H1 (cell line): ENCODE measurements around the gene TBC1D12. TPM values are rescaled to one million over a fixed set of nuclear protein-coding genes. Genes with fewer than 3 reads are reported as not detected.

ENCODE experiments used
- CTCF ChIA-PET: fragments of 300-600 bp; sonication (Branson Sonifier 250); formaldehyde crosslinking; loops from one replicate; lab custom pipeline; 2021; ENCODE audit not compliant: partially characterized antibody; lab: Charles Lee
- POLR2A ChIA-PET: fragments of 300-600 bp; sonication (Branson Sonifier 250); formaldehyde crosslinking; loops from one replicate; lab custom pipeline; 2021; ENCODE audit warnings: inconsistent platforms; ENCODE audit not compliant: partially characterized antibody; lab: Charles Lee
- DNase-seq, 2 experiments: peaks; one replicate each; pipeline versions ENCODE4 v3.0.0 to v3.0.0-alpha.2; 2010 to 2022; ENCODE audit warnings: low spot score in 2 of 2, low read depth in 1 of 2, mixed read lengths in 1 of 2
- FAIRE-seq: peaks from 2 replicates; lab custom pipeline; 2011; peaks lifted over from hg19 to GRCh38; lab: Jason Lieb, UNC
- H2AFZ ChIP-seq: 2 replicates; pipeline ENCODE4 v1.8.1; 2012; ENCODE audit warnings: low read length, inconsistent platforms
- H2AK5ac ChIP-seq: 2 replicates; pipeline ENCODE4 v1.6.1; 2013; ENCODE audit warnings: low read depth, low read length
- H2BK120ac ChIP-seq: replicated peaks from 2 replicates; pipeline ENCODE3; 2013; ENCODE audit warnings: low read depth, low read length, inconsistent platforms
- H2BK12ac ChIP-seq: 2 replicates; pipeline ENCODE4 v1.6.1; 2013; ENCODE audit warnings: low read depth, low read length
- H2BK15ac ChIP-seq: 2 replicates; pipeline ENCODE4 v1.6.1; 2013; ENCODE audit warnings: low read length
- H2BK20ac ChIP-seq: 2 replicates; pipeline ENCODE4 v1.6.1; 2013; ENCODE audit warnings: low read length
- H2BK5ac ChIP-seq: 2 replicates; pipeline ENCODE4 v1.6.1; 2013; ENCODE audit warnings: low read depth, low read length
- H3K14ac ChIP-seq: 2 replicates; pipeline ENCODE4 v1.6.1; 2013; ENCODE audit warnings: inconsistent platforms; ENCODE audit not compliant: insufficient read length
- H3K18ac ChIP-seq: 2 replicates; pipeline ENCODE4 v1.6.1; 2013; ENCODE audit warnings: low read length; ENCODE audit errors: extremely low read depth
- H3K23ac ChIP-seq: 2 replicates; pipeline ENCODE4 v1.6.1; 2013; ENCODE audit warnings: inconsistent platforms; ENCODE audit not compliant: insufficient read length
- H3K23me2 ChIP-seq: 2 replicates; pipeline ENCODE4 v1.6.1; 2013; ENCODE audit warnings: low read depth, low read length
- H3K27ac ChIP-seq: 2 replicates; pipeline ENCODE4 v1.6.1; 2011; ENCODE audit warnings: low read depth, low read length, inconsistent platforms
- H3K27me3 ChIP-seq, 4 experiments: replicated peaks in 1 of 4; 1 replicate in 1 of 4; 2 replicates in 3 of 4; pipeline versions ENCODE4 v1.6.1 to v1.8.1; 2011 to 2013; ENCODE audit warnings: low read length in 3 of 4, mild to moderate bottlenecking in 3 of 4, inconsistent platforms in 2 of 4, mixed read lengths in 2 of 4, moderate library complexity in 1 of 4; ENCODE audit not compliant: control insufficient read depth in 3 of 4, insufficient read depth in 3 of 4; ENCODE audit errors: extremely low read depth in 1 of 4
- H3K36me3 ChIP-seq, 4 experiments: 2 replicates each; pipeline versions ENCODE4 v1.6.1 to v1.8.1; 2011 to 2013; ENCODE audit warnings: mild to moderate bottlenecking in 4 of 4, low read length in 3 of 4, moderate library complexity in 2 of 4, control low read depth in 1 of 4, inconsistent platforms in 1 of 4; ENCODE audit not compliant: insufficient read depth in 4 of 4, control insufficient read depth in 2 of 4
- H3K4ac ChIP-seq: replicated peaks from 2 replicates; pipeline ENCODE3; 2013; ENCODE audit warnings: low read length, low read depth, mixed read lengths, inconsistent platforms; ENCODE audit not compliant: insufficient read length
- H3K4me1 ChIP-seq, 4 experiments: replicated peaks in 1 of 4; 1 replicate in 1 of 4; 2 replicates in 3 of 4; pipeline versions ENCODE4 v1.6.1 to v1.8.1; 2011 to 2013; ENCODE audit warnings: low read length in 3 of 4, inconsistent platforms in 2 of 4, mixed read lengths in 1 of 4; ENCODE audit not compliant: insufficient read depth in 4 of 4, control insufficient read depth in 3 of 4
- H3K4me2 ChIP-seq, 2 experiments: 2 replicates each; pipeline versions ENCODE4 v1.6.1 to v1.8.1; 2011 to 2013; ENCODE audit warnings: low read depth in 2 of 2, low read length in 2 of 2, control low read depth in 1 of 2, inconsistent platforms in 1 of 2, mild to moderate bottlenecking in 1 of 2; ENCODE audit not compliant: insufficient read depth in 1 of 2
- H3K4me3 ChIP-seq, 4 experiments: fragments of 200-600, 300-600 bp in 1 of 4; sonication (generic), shearing (Covaris generic), sonication (Bioruptor Twin) in 1 of 4; 2 replicates each; pipeline versions ENCODE4 v1.5.1 to v1.8.1; 2011 to 2016; ENCODE audit warnings: low read length in 4 of 4, low read depth in 3 of 4, control low read depth in 2 of 4, inconsistent platforms in 2 of 4, mild to moderate bottlenecking in 2 of 4, mixed read lengths in 1 of 4, moderate library complexity in 1 of 4; ENCODE audit not compliant: insufficient read depth in 2 of 4; ENCODE audit errors: extremely low read depth in 1 of 4
- H3K56ac ChIP-seq: replicated peaks from 2 replicates; pipeline ENCODE3; 2013; ENCODE audit warnings: low read depth, mild to moderate bottlenecking, mixed read lengths, low read length, inconsistent platforms; ENCODE audit not compliant: insufficient read length
- H3K79me1 ChIP-seq: 2 replicates; pipeline ENCODE4 v1.6.1; 2013; ENCODE audit warnings: low read depth, low read length, control low read depth
- H3K79me2 ChIP-seq, 2 experiments: 2 replicates each; pipeline versions ENCODE4 v1.6.1 to v1.8.1; 2012 to 2013; ENCODE audit warnings: low read length in 2 of 2, mild to moderate bottlenecking in 2 of 2, inconsistent platforms in 1 of 2; ENCODE audit not compliant: insufficient read depth in 2 of 2, control insufficient read depth in 1 of 2
- H3K9ac ChIP-seq, 4 experiments: replicated peaks in 1 of 4; 1 replicate in 1 of 4; 2 replicates in 3 of 4; pipeline versions ENCODE4 v1.6.1 to v1.8.1; 2011 to 2013; ENCODE audit warnings: low read depth in 3 of 4, low read length in 3 of 4, control low read depth in 2 of 4, mild to moderate bottlenecking in 2 of 4, moderate library complexity in 2 of 4, inconsistent platforms in 1 of 4; ENCODE audit errors: extremely low read depth in 1 of 4
- H3K9me3 ChIP-seq, 2 experiments: 2 replicates each; pipeline versions ENCODE4 v1.6.1 to v1.8.1; 2012 to 2013; ENCODE audit warnings: mild to moderate bottlenecking in 2 of 2, moderate library complexity in 2 of 2, control low read depth in 1 of 2, inconsistent platforms in 1 of 2, low read depth in 1 of 2, low read length in 1 of 2, mixed read lengths in 1 of 2; ENCODE audit not compliant: insufficient read depth in 2 of 2
- H4K20me1 ChIP-seq, 2 experiments: replicated peaks in 1 of 2; 2 replicates each; pipeline versions ENCODE3 to v1.8.1; 2011 to 2013; ENCODE audit warnings: inconsistent platforms in 2 of 2, low read length in 2 of 2, mild to moderate bottlenecking in 1 of 2; ENCODE audit not compliant: insufficient read depth in 2 of 2, control insufficient read depth in 1 of 2
- H4K5ac ChIP-seq: 2 replicates; pipeline ENCODE4 v1.6.1; 2013; ENCODE audit warnings: low read length, low read depth, mixed read lengths, inconsistent platforms; ENCODE audit not compliant: insufficient read length
- H4K8ac ChIP-seq: 2 replicates; pipeline ENCODE4 v1.8.0; 2013; ENCODE audit warnings: mild to moderate bottlenecking, moderate library complexity, low read length, inconsistent platforms; ENCODE audit not compliant: insufficient read depth; ENCODE audit errors: extremely low read depth
- H4K91ac ChIP-seq: replicated peaks from 2 replicates; pipeline ENCODE3; 2013; ENCODE audit warnings: low read length, mixed read lengths, inconsistent platforms; ENCODE audit not compliant: insufficient read length
- ASH2L ChIP-seq: fragments of 200-600, 300-600 bp; sonication (generic); IDR thresholded peaks from one replicate; pipeline ENCODE4 v1.7.1; 2017; ENCODE audit warnings: low read length
- CREB1 ChIP-seq: IDR thresholded peaks from 2 replicates; pipeline ENCODE4 v1.6.1; 2012; ENCODE audit warnings: inconsistent platforms
- CTBP2 ChIP-seq: IDR thresholded peaks from 2 replicates; pipeline ENCODE4 v1.7.0; 2011; ENCODE audit warnings: borderline replicate concordance, mild to moderate bottlenecking, moderate library complexity, mixed read lengths, low read length; ENCODE audit not compliant: insufficient read depth, insufficient read length
- HDAC2 ChIP-seq, 2 experiments: fragments of 300-600 bp in 1 of 2; sonication (generic) in 1 of 2; IDR thresholded peaks; 2 replicates each; pipeline ENCODE4 v1.6.1; 2011 to 2012; ENCODE audit warnings: low read depth in 2 of 2, low read length in 2 of 2, mild to moderate bottlenecking in 2 of 2, moderate library complexity in 2 of 2, borderline replicate concordance in 1 of 2, inconsistent platforms in 1 of 2
- NRF1 ChIP-seq: IDR thresholded peaks from 2 replicates; pipeline ENCODE4 v1.6.1; 2011; ENCODE audit warnings: mild to moderate bottlenecking, low read depth, low read length, improper control_type of control experiment
- SIN3A ChIP-seq, 2 experiments: IDR thresholded peaks in 1 of 2; conservative IDR thresholded peaks in 1 of 2; 2 replicates each; pipeline ENCODE4 v1.6.1; 2011 to 2012; ENCODE audit warnings: low read length in 2 of 2, improper control_type of control experiment in 1 of 2, low read depth in 1 of 2, mild to moderate bottlenecking in 1 of 2
- SRF ChIP-seq: IDR thresholded peaks from 2 replicates; pipeline ENCODE4 v1.6.1; 2011; ENCODE audit warnings: mild to moderate bottlenecking, low read depth, low read length, moderate library complexity
- TBP ChIP-seq: IDR thresholded peaks from 2 replicates; pipeline ENCODE4 v1.6.1; 2011; ENCODE audit warnings: low read depth, low read length, improper control_type of control experiment
- TEAD4 ChIP-seq: IDR thresholded peaks from 2 replicates; pipeline ENCODE4 v1.6.1; 2012; ENCODE audit warnings: low read depth, low read length, inconsistent platforms, mixed read lengths
- WGBS, 2 experiments: shearing (Covaris generic) in 1 of 2; methylation state at CpG; one replicate each; pipeline versions ENCODE4 v1.1.6 to v1.1.7; 2013 to 2015; ENCODE audit warnings: low lambda C conversion rate in 2 of 2, mixed read lengths in 2 of 2, inconsistent platforms in 1 of 2, low coverage in 1 of 2, missing lambda C conversion rate in 1 of 2; ENCODE audit not compliant: insufficient replicate concordance in 2 of 2, insufficient coverage in 1 of 2, insufficient read length in 1 of 2; ENCODE audit errors: extremely low coverage in 1 of 2, missing lambda C conversion rate in 1 of 2; 5-methylcytosine and 5-hydroxymethylcytosine counted together
- polyA plus RNA-seq, 7 experiments: library from polyadenylated mRNA; depleted of rRNA in 3 of 7; stranded (reverse) in 5 of 7; unstranded in 2 of 7; fragments of >200 nt in 5 of 7; fragments of 200-250 nt in 2 of 7; gene quantifications; 1 replicate in 5 of 7; 2 replicates in 1 of 7; 4 replicates in 1 of 7; pipeline versions ENCODE4 v1.2.1 to v1.2.3, GENCODE V29; 2011 to 2013; ENCODE audit warnings: missing spikeins in 2 of 7, mixed read lengths in 2 of 7
- total RNA-seq: library from RNA; stranded (reverse); fragmentation: NEBNext Ultra II Directional; extraction: Animal tissue kit (Norgen Biotek cat#: 25700); gene quantifications from 2 replicates; pipeline ENCODE4 v1.2.1, GENCODE V29; 2021
- TF ChIP-seq, protein P1 (sequence below): IDR thresholded peaks from 2 replicates; pipeline ENCODE4 v1.6.1; 2012; ENCODE audit warnings: inconsistent platforms

The TBC1D12 gene
- total and polyA plus RNA-seq, 2 of the 8 experiments (the other 6 are each of a cell fraction or from before 2014, with no cell fraction given) = 1.1 to 3.2 TPM

DNA sequence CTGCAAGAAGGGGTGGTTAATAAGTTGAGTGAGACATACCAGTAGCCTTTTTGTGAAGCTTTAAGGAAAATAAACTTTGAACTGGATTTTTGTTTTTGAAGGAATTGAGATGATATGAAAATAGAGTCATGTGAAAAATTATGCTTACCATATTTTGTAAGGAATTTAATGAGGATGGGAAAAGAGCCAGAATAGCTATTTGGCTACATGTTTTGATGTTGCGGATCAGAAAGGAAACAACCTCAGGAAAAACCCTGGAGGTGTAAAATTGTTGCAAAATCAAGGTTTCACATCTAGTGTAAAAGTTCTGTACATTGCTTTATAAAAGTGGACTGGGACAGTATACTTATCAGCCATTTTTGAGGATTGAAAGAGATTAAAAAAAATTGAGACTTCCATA lies 15.0 kb downstream of the TBC1D12 start:
- no peak for FAIRE-seq
- ChIA-PET POLR2A (no interaction called here), CTCF (interaction anchor here (0.5 kb wide), 1 partner anchor 88 kb away, joined by 3 read pairs; no protein-coding TSS in a partner anchor)
- H2BK20ac ChIP-seq = no peak overlapping the region
- no peaks in the 10 kb centered on the region for H3K79me2 ChIP-seq
- no peak overlapping the region for H4K5ac ChIP-seq
- H2BK12ac ChIP-seq = no peak overlapping the region
- 93% methylated on average over 1 of the region's 1 CpG; no CpG with 5 or more reads in 1 of the 2 experiments for WGBS, 2 experiments
- no peak overlapping the region for H2BK15ac ChIP-seq
- H2BK5ac ChIP-seq = no peak overlapping the region
- H3K79me1 ChIP-seq = no peaks in the 10 kb centered on the region
- DNase-seq = no peak
- H3K27me3 ChIP-seq = no peaks in the 10 kb centered on the region
- H4K20me1 ChIP-seq = no peaks in the 10 kb centered on the region
- H3K23ac ChIP-seq = no peak overlapping the region
- H3K4me3 ChIP-seq = no peak overlapping the region
- no peak overlapping the region for H3K9ac ChIP-seq
- no peak overlapping the region for H4K8ac ChIP-seq
- H3K56ac ChIP-seq = no peak overlapping the region
- no peak for TF ChIP-seq ASH2L
- no peak for TF ChIP-seq SIN3A (conservative IDR thresholded peaks at IDR 0.05 in 1 of 2, IDR thresholded peaks at IDR 0.05 in 1 of 2; ENCODE audit: low read depth in 1 of 2, low read length in 2 of 2)
- TF ChIP-seq, protein P1, sequence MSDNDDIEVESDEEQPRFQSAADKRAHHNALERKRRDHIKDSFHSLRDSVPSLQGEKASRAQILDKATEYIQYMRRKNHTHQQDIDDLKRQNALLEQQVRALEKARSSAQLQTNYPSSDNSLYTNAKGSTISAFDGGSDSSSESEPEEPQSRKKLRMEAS = no peak
- no peak for TF ChIP-seq CREB1
- no peak for TF ChIP-seq HDAC2 (IDR thresholded peaks at IDR 0.05; ENCODE audit: borderline replicate concordance in 1 of 2, low read depth in 2 of 2, low read length in 2 of 2)
- TF ChIP-seq TEAD4 = no peak
- no peak for TF ChIP-seq CTBP2
- TF ChIP-seq NRF1 = no peak
- no peak for TF ChIP-seq SRF
- no peak for TF ChIP-seq TBP
- H3K4me1 ChIP-seq = no peaks in the 10 kb centered on the region
- H3K27ac ChIP-seq = no peak overlapping the region
- H3K23me2 ChIP-seq = no peaks in the 10 kb centered on the region
- no peaks in the 10 kb centered on the region for H3K36me3 ChIP-seq
- H3K4ac ChIP-seq = no peak overlapping the region
- no peak overlapping the region for H4K91ac ChIP-seq
- H3K18ac ChIP-seq = no peak overlapping the region
- H3K9me3 ChIP-seq = no peaks in the 10 kb centered on the region
- H3K4me2 ChIP-seq = no peak overlapping the region
- H3K14ac ChIP-seq = no peak overlapping the region
- H2AFZ ChIP-seq = no peak overlapping the region
- no peak overlapping the region for H2AK5ac ChIP-seq
- H2BK120ac ChIP-seq = no peak overlapping the region
